Endothelial cell of umbilical vein (primary cell): ENCODE results near the gene CDH7. TPM values are rescaled to one million over a fixed set of nuclear protein-coding genes. Genes with fewer than 3 reads are reported as not detected.

Source experiments
- BruUV-seq: library from RNA; stranded (reverse); fragments of 400-500 nt; replicated peaks from 2 replicates; lab custom pipeline; 2021; lab: Mats Ljungman, UMichigan
- CTCF ChIA-PET: fragments of 300-600, 350-600 bp; sonication (Branson Sonifier 250); formaldehyde crosslinking; loops from one replicate; lab custom pipeline; 2021; ENCODE audit warnings: antibody characterized with exemption, inconsistent platforms; lab: Charles Lee
- POLR2A ChIA-PET: fragments of 300-600, 350-600 bp; sonication (Branson Sonifier 250); formaldehyde crosslinking; loops from one replicate; lab custom pipeline; 2021; ENCODE audit warnings: antibody characterized with exemption, inconsistent platforms; lab: Charles Lee
- DNase-seq: peaks from one replicate; pipeline ENCODE4 v3.0.0-alpha.2; 2011; ENCODE audit warnings: low read depth, low spot score
- FAIRE-seq: peaks from 2 replicates; lab custom pipeline; 2011; peaks lifted over from hg19 to GRCh38; lab: Jason Lieb, UNC
- H2AFZ ChIP-seq: 2 replicates; pipeline ENCODE4 v1.6.0; 2012; ENCODE audit warnings: low read depth, low read length, control low read depth, inconsistent platforms
- H3K27ac ChIP-seq: 2 replicates; pipeline ENCODE4 v1.5.1; 2011; ENCODE audit warnings: low read depth, mild to moderate bottlenecking, control low read depth, low read length, moderate library complexity; ENCODE audit not compliant: insufficient read depth
- H3K27me3 ChIP-seq, 2 experiments: 2 replicates each; pipeline versions ENCODE4 v1.6.0 to v1.6.1; 2011; ENCODE audit warnings: low read length in 2 of 2, mixed read lengths in 1 of 2; ENCODE audit not compliant: control insufficient read depth in 2 of 2, insufficient read depth in 2 of 2
- H3K36me3 ChIP-seq, 2 experiments: 2 replicates in 1 of 2; 3 replicates in 1 of 2; pipeline ENCODE4 v1.5.1; 2011; ENCODE audit warnings: low read length in 2 of 2, mild to moderate bottlenecking in 1 of 2, moderate library complexity in 1 of 2; ENCODE audit not compliant: control insufficient read depth in 2 of 2, insufficient read depth in 2 of 2; ENCODE audit errors: extremely low read depth in 1 of 2
- H3K4me1 ChIP-seq: 3 replicates; pipeline ENCODE4 v1.5.1; 2011; ENCODE audit warnings: mild to moderate bottlenecking, low read length; ENCODE audit not compliant: control insufficient read depth, insufficient read depth; ENCODE audit errors: extremely low read depth
- H3K4me2 ChIP-seq: 2 replicates; pipeline ENCODE4 v1.6.1; 2011; ENCODE audit warnings: low read length, control low read depth, mixed read lengths; ENCODE audit not compliant: insufficient read depth
- H3K4me3 ChIP-seq, 3 experiments: fragments of 200-600 bp in 1 of 3; sonication (generic), shearing (Covaris generic) in 1 of 3; replicated peaks in 1 of 3; 2 replicates each; pipeline ENCODE4 v1.5.1; 2011 to 2016; ENCODE audit warnings: control low read depth in 3 of 3, low read length in 3 of 3, mild to moderate bottlenecking in 2 of 3, inconsistent platforms in 1 of 3, low read depth in 1 of 3, moderate library complexity in 1 of 3; ENCODE audit not compliant: insufficient read depth in 1 of 3
- H3K79me2 ChIP-seq: 2 replicates; pipeline ENCODE4 v1.6.0; 2012; ENCODE audit warnings: low read length, inconsistent platforms; ENCODE audit not compliant: control insufficient read depth, insufficient read depth
- H3K9ac ChIP-seq: replicated peaks from 2 replicates; pipeline ENCODE3; 2011; ENCODE audit warnings: low read length, control low read depth; ENCODE audit not compliant: insufficient read depth; ENCODE audit errors: extremely low read depth
- H3K9me1 ChIP-seq: replicated peaks from 3 replicates; pipeline ENCODE4 v1.6.0; 2011; ENCODE audit warnings: mild to moderate bottlenecking, low read length; ENCODE audit not compliant: control insufficient read depth, insufficient read depth; ENCODE audit errors: extremely low read depth
- H3K9me3 ChIP-seq: replicated peaks from 2 replicates; pipeline ENCODE4 v1.5.1; 2012; ENCODE audit warnings: low read length, inconsistent platforms; ENCODE audit not compliant: control insufficient read depth, insufficient read depth
- H4K20me1 ChIP-seq: replicated peaks from 2 replicates; pipeline ENCODE3; 2011; ENCODE audit warnings: mild to moderate bottlenecking, low read length; ENCODE audit not compliant: control insufficient read depth, insufficient read depth; ENCODE audit errors: extremely low read depth
- EZH2 ChIP-seq: IDR thresholded peaks from 2 replicates; pipeline ENCODE4 v1.6.1; 2012; ENCODE audit warnings: borderline replicate concordance, low read depth, mild to moderate bottlenecking, moderate library complexity, low read length, inconsistent platforms; ENCODE audit not compliant: severe bottlenecking
- FOS ChIP-seq: IDR thresholded peaks from 2 replicates; pipeline ENCODE4 v1.6.1; 2011; ENCODE audit warnings: mild to moderate bottlenecking, low read length, moderate library complexity, borderline replicate concordance; ENCODE audit not compliant: insufficient read depth
- GATA2 ChIP-seq: IDR thresholded peaks from 2 replicates; pipeline ENCODE4 v1.7.0; 2011; ENCODE audit warnings: low read depth, mild to moderate bottlenecking, moderate library complexity, mixed read lengths, low read length; ENCODE audit not compliant: insufficient read length, insufficient read depth
- JUN ChIP-seq: IDR thresholded peaks from 2 replicates; pipeline ENCODE4 v1.6.1; 2011; ENCODE audit warnings: borderline replicate concordance, low read depth; ENCODE audit not compliant: insufficient read length, insufficient read depth
- MAX ChIP-seq: IDR thresholded peaks from 2 replicates; pipeline ENCODE4 v1.6.1; 2011; ENCODE audit not compliant: insufficient read depth, insufficient read length
- MYC ChIP-seq: IDR thresholded peaks from one replicate; pipeline ENCODE4 v1.6.1; 2011; ENCODE audit warnings: mild to moderate bottlenecking, low read depth, low read length
- POLR2A ChIP-seq: IDR thresholded peaks from 2 replicates; pipeline ENCODE4 v1.6.1; 2012; ENCODE audit warnings: low read depth, mild to moderate bottlenecking, control low read depth, low read length
- POLR2AphosphoS5 ChIP-seq: IDR thresholded peaks from 2 replicates; pipeline ENCODE4 v1.6.1; 2012; ENCODE audit warnings: low read depth, mild to moderate bottlenecking, control low read depth, low read length, moderate library complexity; ENCODE audit not compliant: insufficient read depth
- dilution Hi-C: fragments of 300-500 bp; cut with MboI; formaldehyde crosslinking; loops from one replicate; pipeline ENCODE4 v1.15.0; 2019; ENCODE audit warnings: low sequenced_read_pairs; ENCODE audit not compliant: extremely low pct_ligation_motif_present
- intact Hi-C: fragments of 100-400 bp; cut with micrococcal nuclease; formaldehyde crosslinking; loops from one replicate; pipeline ENCODE4 v1.10.0; 2022
- polyA plus RNA-seq, 4 experiments: library from polyadenylated mRNA; depleted of rRNA in 3 of 4; stranded (reverse) in 3 of 4; unstranded in 1 of 4; fragments of >200 nt; gene quantifications; 2 replicates each; pipeline versions ENCODE4 v1.2.1 to v1.2.3, GENCODE V29; 2011 to 2012; ENCODE audit warnings: missing spikeins in 1 of 4
- total RNA-seq: library from RNA; stranded (reverse); gene quantifications from 2 replicates; pipeline ENCODE4 v1.2.3, GENCODE V29; 2021
- TF ChIP-seq, protein P1 (sequence below), 2 donors: IDR thresholded peaks; 1 replicate in 1 of 2; 2 replicates in 1 of 2; pipeline ENCODE4 v1.5.1; 2011; ENCODE audit warnings: low read length in 2 of 2, mild to moderate bottlenecking in 2 of 2, moderate library complexity in 2 of 2, control low read depth in 1 of 2, inconsistent platforms in 1 of 2, low read depth in 1 of 2; ENCODE audit not compliant: insufficient read depth in 1 of 2; ENCODE audit errors: extremely low read depth in 1 of 2

Gene CDH7
- total and polyA plus RNA-seq, 2 donors (not counting 3 experiments of a cell fraction or from before 2014, with no cell fraction given) = not detected

GRCh38 chr18:65751155-65752085 lies 608 bp downstream of the CDH7 start:
- Histone ChIP-seq H4K20me1 (no peaks in the 10 kb centered on the region), H3K4me2 (no peak overlapping the region), H3K27ac (no peak overlapping the region), H3K79me2 (no peaks in the 10 kb centered on the region), H3K9ac (no peak overlapping the region), H3K36me3 (no peaks in the 10 kb centered on the region), H3K27me3 (peaks cover 0 to 2% of the 10 kb centered on the region in 2 experiments), H3K4me3 (no peak overlapping the region), H3K9me1 (no peaks in the 10 kb centered on the region), H3K4me1 (no peaks in the 10 kb centered on the region), H3K9me3 (no peaks in the 10 kb centered on the region), H2AFZ (no peak overlapping the region)
- no TSS peak for BruUV-seq
- POLR2A ChIA-PET = no interaction called here
- DNase-seq (no peak), FAIRE-seq (no peak)
- TF ChIP-seq MYC (no peak), EZH2 (no peak), GATA2 (no peak), JUN (no peak), POLR2AphosphoS5 (no peak), POLR2A (no peak), MAX (no peak), FOS (no peak)
- TF ChIP-seq, protein P1, sequence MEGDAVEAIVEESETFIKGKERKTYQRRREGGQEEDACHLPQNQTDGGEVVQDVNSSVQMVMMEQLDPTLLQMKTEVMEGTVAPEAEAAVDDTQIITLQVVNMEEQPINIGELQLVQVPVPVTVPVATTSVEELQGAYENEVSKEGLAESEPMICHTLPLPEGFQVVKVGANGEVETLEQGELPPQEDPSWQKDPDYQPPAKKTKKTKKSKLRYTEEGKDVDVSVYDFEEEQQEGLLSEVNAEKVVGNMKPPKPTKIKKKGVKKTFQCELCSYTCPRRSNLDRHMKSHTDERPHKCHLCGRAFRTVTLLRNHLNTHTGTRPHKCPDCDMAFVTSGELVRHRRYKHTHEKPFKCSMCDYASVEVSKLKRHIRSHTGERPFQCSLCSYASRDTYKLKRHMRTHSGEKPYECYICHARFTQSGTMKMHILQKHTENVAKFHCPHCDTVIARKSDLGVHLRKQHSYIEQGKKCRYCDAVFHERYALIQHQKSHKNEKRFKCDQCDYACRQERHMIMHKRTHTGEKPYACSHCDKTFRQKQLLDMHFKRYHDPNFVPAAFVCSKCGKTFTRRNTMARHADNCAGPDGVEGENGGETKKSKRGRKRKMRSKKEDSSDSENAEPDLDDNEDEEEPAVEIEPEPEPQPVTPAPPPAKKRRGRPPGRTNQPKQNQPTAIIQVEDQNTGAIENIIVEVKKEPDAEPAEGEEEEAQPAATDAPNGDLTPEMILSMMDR (IDR thresholded peaks at IDR 0.05; ENCODE audit: extremely low read depth in 1 of 2, insufficient read depth in 1 of 2, low read depth in 1 of 2, low read length in 2 of 2) = no peak
- CTCF ChIA-PET = no interaction called here
- intact Hi-C loops = no loop called here
- dilution Hi-C loops = no loop called here
